Muscle layer of duodenum (tissue), 2 donors: ENCODE measurements around the gene PER3.

Source experiments
- H3K27ac ChIP-seq: one replicate; pipeline ENCODE4 v1.7.0; 2013; ENCODE audit warnings: mild to moderate bottlenecking, low read length
- H3K27me3 ChIP-seq: one replicate; pipeline ENCODE4 v1.7.0; 2013; ENCODE audit warnings: low read depth, mild to moderate bottlenecking, control low read depth, low read length
- H3K36me3 ChIP-seq, 2 donors: one replicate each; pipeline ENCODE4 v1.7.0; 2013; ENCODE audit warnings: low read length in 2 of 2, control low read depth in 1 of 2, mild to moderate bottlenecking in 1 of 2; ENCODE audit not compliant: insufficient read depth in 2 of 2, control insufficient read depth in 1 of 2
- H3K4me1 ChIP-seq, 2 donors: one replicate each; pipeline ENCODE4 v1.7.0; 2013; ENCODE audit warnings: low read length in 2 of 2, mild to moderate bottlenecking in 2 of 2, control low read depth in 1 of 2, moderate library complexity in 1 of 2; ENCODE audit not compliant: insufficient read depth in 2 of 2, control insufficient read depth in 1 of 2
- H3K4me3 ChIP-seq, 2 donors: one replicate each; pipeline ENCODE4 v1.7.0; 2013; ENCODE audit warnings: low read length in 2 of 2, low read depth in 1 of 2, mild to moderate bottlenecking in 1 of 2
- H3K9me3 ChIP-seq, 2 donors: one replicate each; pipeline ENCODE4 v1.7.0; 2013; ENCODE audit warnings: low read length in 2 of 2, control low read depth in 1 of 2, mild to moderate bottlenecking in 1 of 2; ENCODE audit not compliant: control insufficient read depth in 1 of 2
- donor health status: healthy.

The PER3 gene

DNA sequence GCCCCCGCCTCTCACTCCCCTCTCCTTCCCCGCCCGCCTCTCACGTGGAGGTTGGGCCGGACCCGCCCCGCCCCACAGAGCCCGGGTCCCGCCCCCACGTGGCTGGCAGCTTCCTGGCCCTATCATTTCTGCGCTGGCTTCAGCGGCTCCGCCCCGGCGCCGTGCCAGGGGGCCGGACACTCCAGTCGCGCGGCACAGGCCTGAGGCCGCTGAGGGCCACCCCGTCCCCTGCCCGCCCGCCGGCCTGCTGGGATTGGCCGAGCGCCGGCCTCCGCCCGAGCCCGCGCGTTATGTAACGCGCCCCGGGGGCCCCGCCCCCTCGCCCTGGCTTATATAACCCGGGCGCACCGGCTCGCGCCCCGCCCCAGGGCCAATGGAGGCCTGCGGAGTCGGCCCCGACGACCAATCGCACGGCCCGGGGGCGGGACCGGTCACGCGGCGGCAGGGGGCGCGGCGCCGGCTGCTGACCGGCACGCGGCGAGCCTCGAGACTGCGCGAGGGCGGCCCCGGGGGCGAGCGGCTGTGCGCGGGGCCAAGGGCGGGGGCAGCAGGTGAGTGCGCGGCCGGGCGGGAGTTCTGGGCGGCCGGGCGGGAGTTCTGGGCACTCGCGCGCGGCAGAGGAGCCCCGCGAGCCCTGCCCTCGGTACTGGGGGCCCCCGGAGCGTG, at the start of gene PER3:
PER3 (plus strand) TSS at position 466 of the 666 bp plus-strand sequence. CDS start 587 bp downstream, outside the sequence.
- H3K4me1 ChIP-seq = peaks cover 0 to 43% of the 10 kb centered on the region in 2 donors
- no peaks in the 10 kb centered on the region for H3K27me3 ChIP-seq
- peak within 1 kb of the TSS; percentile 55 to 78 for H3K4me3 ChIP-seq
- H3K27ac ChIP-seq = no peak within 1 kb of the TSS
- peaks cover 25 to 38% of the 10 kb centered on the region in 2 donors for H3K36me3 ChIP-seq
- H3K9me3 ChIP-seq = no peaks in the 10 kb centered on the region

GRCh38 chr1:7738044-7738443, 46.0 kb upstream of the PER3 start:
- Histone ChIP-seq H3K27me3 (no peaks in the 10 kb centered on the region), H3K4me3 (no peak overlapping the region), H3K9me3 (no peaks in the 10 kb centered on the region), H3K36me3 (peaks cover 9 to 25% of the 10 kb centered on the region in 2 donors), H3K4me1 (no peaks in the 10 kb centered on the region), H3K27ac (no peak overlapping the region)

- no peaks in the 10 kb centered on the region for H3K9me3 ChIP-seq
- peaks cover 2 to 8% of the 10 kb centered on the region in 2 donors for H3K36me3 ChIP-seq
- H3K4me1 ChIP-seq = no peaks in the 10 kb centered on the region
- no peaks in the 10 kb centered on the region for H3K27me3 ChIP-seq
- H3K4me3 ChIP-seq = no peak overlapping the region
- no peak overlapping the region for H3K27ac ChIP-seq
Observed at GRCh38 chr1:7743346-7743745, 40.7 kb upstream of the PER3 start.

GRCh38 chr1:7744882-7745281, 39.2 kb upstream of the PER3 start:
- no peaks in the 10 kb centered on the region for H3K27me3 ChIP-seq
- no peaks in the 10 kb centered on the region for H3K36me3 ChIP-seq
- H3K4me3 ChIP-seq = no peak overlapping the region
- no peaks in the 10 kb centered on the region for H3K4me1 ChIP-seq
- no peak overlapping the region for H3K27ac ChIP-seq
- no peaks in the 10 kb centered on the region for H3K9me3 ChIP-seq

- H3K4me1 ChIP-seq = no peaks in the 10 kb centered on the region
- H3K36me3 ChIP-seq = no peaks in the 10 kb centered on the region
- no peaks in the 10 kb centered on the region for H3K9me3 ChIP-seq
- H3K27ac ChIP-seq = no peak overlapping the region
- H3K4me3 ChIP-seq = no peak overlapping the region
- H3K27me3 ChIP-seq = no peaks in the 10 kb centered on the region
Observed at GRCh38 chr1:7745783-7746182, 38.3 kb upstream of the PER3 start.

DNA sequence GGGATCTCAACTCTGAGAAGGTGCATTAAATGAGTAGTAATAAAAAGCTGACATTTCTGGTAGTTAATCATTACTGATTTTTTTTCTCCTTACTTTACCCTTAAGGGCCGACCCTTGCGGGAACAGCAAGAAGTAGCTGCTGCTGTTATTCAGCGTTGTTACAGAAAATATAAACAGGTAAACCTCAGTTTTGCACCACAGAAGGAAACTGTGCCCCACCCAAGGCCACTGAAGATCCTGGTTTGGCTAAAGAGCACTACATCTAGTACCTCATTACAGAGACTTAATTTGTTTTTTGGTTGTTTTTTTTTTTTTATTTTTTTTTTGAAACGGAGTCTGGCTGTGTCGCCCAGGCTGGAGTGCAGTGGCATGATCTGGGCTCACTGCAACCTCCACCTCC, 36.5 kb upstream of the PER3 start:
- Histone ChIP-seq H3K9me3 (no peaks in the 10 kb centered on the region), H3K4me3 (no peak overlapping the region)

GRCh38 chr1:7749126-7749525, 35.0 kb upstream of the PER3 start:
- Histone ChIP-seq H3K36me3 (no peaks in the 10 kb centered on the region), H3K4me1 (peaks cover 0 to 10% of the 10 kb centered on the region in 2 donors), H3K27ac (no peak overlapping the region), H3K9me3 (no peaks in the 10 kb centered on the region), H3K27me3 (no peaks in the 10 kb centered on the region), H3K4me3 (no peak overlapping the region)

More for the DNA sequence above, 36.5 kb upstream of the PER3 start:
- Histone ChIP-seq H3K27ac (no peak overlapping the region), H3K27me3 (no peaks in the 10 kb centered on the region), H3K36me3 (no peaks in the 10 kb centered on the region), H3K4me1 (peaks cover 0 to 3% of the 10 kb centered on the region in 2 donors)

GRCh38 chr1:7751174-7751573, 32.9 kb upstream of the PER3 start:
- Histone ChIP-seq H3K36me3 (no peaks in the 10 kb centered on the region), H3K9me3 (no peaks in the 10 kb centered on the region), H3K27me3 (no peaks in the 10 kb centered on the region), H3K27ac (no peak overlapping the region), H3K4me3 (no peak overlapping the region), H3K4me1 (peaks cover 0 to 10% of the 10 kb centered on the region in 2 donors)

GRCh38 chr1:7752512-7753417, 31.3 kb upstream of the PER3 start:
- no peaks in the 10 kb centered on the region for H3K36me3 ChIP-seq
- H3K9me3 ChIP-seq = no peaks in the 10 kb centered on the region
- H3K4me1 ChIP-seq = peaks cover 0 to 10% of the 10 kb centered on the region in 2 donors
- no peaks in the 10 kb centered on the region for H3K27me3 ChIP-seq
- no peak overlapping the region for H3K27ac ChIP-seq
- H3K4me3 ChIP-seq = peak overlapping the region; percentile 34 to 43

DNA sequence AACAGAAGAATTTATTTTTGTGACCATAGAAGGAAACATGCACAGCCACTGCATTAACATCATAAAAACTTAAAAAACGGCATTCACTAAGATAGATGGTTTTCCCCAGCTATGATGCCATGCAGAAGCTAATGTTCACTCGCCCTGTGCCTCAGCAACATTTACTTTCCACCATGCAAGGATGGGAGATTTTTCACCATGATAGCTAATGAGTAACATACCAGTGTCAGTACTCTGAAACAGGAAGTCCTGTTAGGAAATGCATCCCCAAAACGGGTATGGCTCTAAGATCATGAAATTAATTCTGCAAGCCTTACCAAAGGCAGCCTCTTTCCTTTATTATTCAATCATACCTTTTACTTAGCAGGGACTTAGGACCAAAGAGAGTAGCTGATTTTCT, 30.4 kb upstream of the PER3 start:
- Histone ChIP-seq H3K27ac (no peak overlapping the region), H3K4me1 (peaks cover 0 to 10% of the 10 kb centered on the region in 2 donors), H3K9me3 (no peaks in the 10 kb centered on the region), H3K4me3 (no peak overlapping the region), H3K27me3 (no peaks in the 10 kb centered on the region), H3K36me3 (no peaks in the 10 kb centered on the region)

- no peaks in the 10 kb centered on the region for H3K9me3 ChIP-seq
- no peak overlapping the region for H3K4me3 ChIP-seq
- H3K27me3 ChIP-seq = no peaks in the 10 kb centered on the region
- peaks cover 0 to 10% of the 10 kb centered on the region in 2 donors for H3K4me1 ChIP-seq
- H3K36me3 ChIP-seq = no peaks in the 10 kb centered on the region
- no peak overlapping the region for H3K27ac ChIP-seq
Observed at GRCh38 chr1:7754234-7754633, 29.9 kb upstream of the PER3 start.
